GM10266 (cell line): Measurements from ENCODE around the gene GNAO1.

Experiments
- DNase-seq: peaks from one replicate; pipeline ENCODE4 v3.0.0; 2012; ENCODE audit errors: extremely low spot score
- TF ChIP-seq, protein P1 (sequence below): IDR thresholded peaks from 2 replicates; pipeline ENCODE4 v1.5.1; 2012; ENCODE audit warnings: mild to moderate bottlenecking, low read depth; ENCODE audit not compliant: control insufficient read depth, insufficient read depth; ENCODE audit errors: missing control alignments

The GNAO1 gene

GRCh38 chr16:56226187-56226586 is 34.9 kb downstream of the GNAO1 start:
- TF ChIP-seq, protein P1, sequence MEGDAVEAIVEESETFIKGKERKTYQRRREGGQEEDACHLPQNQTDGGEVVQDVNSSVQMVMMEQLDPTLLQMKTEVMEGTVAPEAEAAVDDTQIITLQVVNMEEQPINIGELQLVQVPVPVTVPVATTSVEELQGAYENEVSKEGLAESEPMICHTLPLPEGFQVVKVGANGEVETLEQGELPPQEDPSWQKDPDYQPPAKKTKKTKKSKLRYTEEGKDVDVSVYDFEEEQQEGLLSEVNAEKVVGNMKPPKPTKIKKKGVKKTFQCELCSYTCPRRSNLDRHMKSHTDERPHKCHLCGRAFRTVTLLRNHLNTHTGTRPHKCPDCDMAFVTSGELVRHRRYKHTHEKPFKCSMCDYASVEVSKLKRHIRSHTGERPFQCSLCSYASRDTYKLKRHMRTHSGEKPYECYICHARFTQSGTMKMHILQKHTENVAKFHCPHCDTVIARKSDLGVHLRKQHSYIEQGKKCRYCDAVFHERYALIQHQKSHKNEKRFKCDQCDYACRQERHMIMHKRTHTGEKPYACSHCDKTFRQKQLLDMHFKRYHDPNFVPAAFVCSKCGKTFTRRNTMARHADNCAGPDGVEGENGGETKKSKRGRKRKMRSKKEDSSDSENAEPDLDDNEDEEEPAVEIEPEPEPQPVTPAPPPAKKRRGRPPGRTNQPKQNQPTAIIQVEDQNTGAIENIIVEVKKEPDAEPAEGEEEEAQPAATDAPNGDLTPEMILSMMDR = no peak

GRCh38 chr16:56226845-56227525 is 35.7 kb downstream of the GNAO1 start:
- TF ChIP-seq, protein P1 = no peak
- no peak for DNase-seq

More at GRCh38 chr16:56226187-56226586, 34.9 kb downstream of the GNAO1 start:
- no peak for DNase-seq

DNA sequence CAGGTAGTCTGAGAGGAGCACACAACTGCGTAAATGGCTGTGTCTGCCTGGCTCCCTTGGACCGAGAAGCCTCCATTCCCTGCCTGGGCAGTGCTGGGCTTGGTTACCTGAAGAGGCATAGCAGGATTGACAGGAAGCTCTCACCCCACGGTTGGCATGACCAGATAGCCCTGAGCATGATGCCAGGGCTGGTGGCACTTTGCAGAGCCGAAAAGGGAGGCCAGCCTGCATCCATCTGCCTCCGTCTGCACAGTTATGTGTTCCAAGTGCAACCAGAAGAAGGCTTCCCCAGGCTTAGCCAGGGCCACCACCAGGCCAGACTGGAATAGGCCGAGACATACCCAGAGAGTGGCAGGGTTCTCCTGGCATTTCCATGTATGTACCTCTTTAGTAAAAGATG is 36.6 kb downstream of the GNAO1 start:
- DNase-seq = no peak
- TF ChIP-seq, protein P1 = no peak

GRCh38 chr16:56228476-56228875 is 37.2 kb downstream of the GNAO1 start:
- TF ChIP-seq, protein P1 = no peak
- no peak for DNase-seq

- TF ChIP-seq, protein P1 = no peak
- DNase-seq = no peak
These were observed 42.7 kb downstream of the GNAO1 start for GRCh38 chr16:56233795-56234566.

DNA sequence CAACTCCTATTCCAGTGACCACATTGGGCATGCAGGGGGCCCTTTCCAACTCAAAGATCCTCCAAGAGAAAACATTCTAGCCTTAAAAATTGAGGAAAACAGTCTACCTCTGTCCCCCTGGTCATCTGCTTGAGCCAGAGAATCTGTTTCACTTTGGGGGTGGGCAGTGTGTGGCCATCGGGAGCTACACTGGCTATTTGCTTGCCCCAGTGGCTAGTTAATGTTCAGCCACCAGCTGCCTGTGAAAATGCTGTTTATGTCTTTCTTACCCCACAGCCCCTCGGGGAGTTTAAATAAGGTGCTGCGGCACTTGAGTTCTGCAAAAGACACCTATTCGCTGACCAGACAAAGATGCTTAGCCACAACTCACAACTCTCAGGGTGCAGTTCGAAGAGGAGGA is 43.4 kb downstream of the GNAO1 start:
- no peak for DNase-seq
- TF ChIP-seq, protein P1 = no peak

DNA sequence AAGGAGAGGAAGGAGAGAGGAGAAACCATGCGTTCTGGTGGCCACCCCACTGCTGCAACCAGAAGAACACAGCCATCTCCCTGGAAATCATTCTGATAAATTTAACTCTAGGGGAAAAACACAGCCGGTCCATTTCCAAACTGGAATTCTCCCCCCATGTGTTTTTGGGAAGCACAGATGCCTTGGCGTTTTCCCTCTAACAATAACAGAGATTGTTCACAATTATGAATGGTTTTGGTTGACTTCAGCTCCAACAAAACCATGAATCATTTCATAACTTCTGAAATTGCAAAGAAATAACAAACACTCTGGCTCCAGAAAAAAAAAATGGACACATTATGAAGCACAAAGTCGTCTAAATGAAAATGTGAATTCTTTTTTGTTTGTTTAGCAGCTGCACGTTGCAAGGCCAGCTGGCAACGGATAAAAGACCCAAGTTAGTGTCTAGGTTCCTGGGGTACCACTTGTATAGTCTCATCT is 46.2 kb downstream of the GNAO1 start:
- DNase-seq = no peak
- TF ChIP-seq, protein P1 = no peak
